ENCODE data around the gene DDX10.

DDX10 gene

DNA sequence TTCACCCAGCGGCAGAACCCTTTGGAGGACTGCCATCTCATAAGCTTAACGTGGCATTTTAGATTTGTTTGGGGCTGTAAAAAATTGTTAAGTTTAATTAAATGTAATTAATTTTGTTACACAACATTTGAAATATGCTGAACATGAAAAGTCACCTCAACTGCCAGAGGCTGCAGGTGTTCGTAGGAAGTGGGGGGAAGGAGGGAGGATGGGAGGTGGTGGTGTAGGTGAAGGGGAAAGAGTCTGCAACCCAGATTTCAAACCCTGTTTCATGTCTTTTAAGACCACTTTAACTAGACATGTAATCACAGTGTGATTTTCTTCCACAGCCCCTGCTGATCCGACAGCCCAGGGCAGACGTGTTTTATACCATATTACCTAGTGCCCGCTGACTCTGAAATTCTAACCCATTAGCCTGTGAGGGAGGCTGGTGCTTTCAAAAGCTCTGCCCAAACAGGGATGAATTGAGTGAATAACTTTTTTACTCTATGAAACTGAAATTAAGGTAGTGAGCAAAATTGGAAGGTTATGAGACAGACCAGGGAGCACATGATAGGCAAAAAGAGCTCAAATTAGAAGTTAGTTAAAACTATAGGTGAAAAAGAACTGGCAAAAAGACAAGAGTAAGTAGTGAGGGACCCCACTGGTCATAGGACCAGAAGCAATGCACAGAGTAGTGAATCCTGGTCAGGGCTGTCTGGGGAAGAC, 279.8 kb downstream of the DDX10 start:
- no peak for TF ChIP-seq CTCF (IDR thresholded peaks at IDR 0.05; ENCODE audit: control insufficient read depth, insufficient read depth, low read depth, low read length, missing control alignments)
- no peak overlapping the region for H3K4me3 ChIP-seq (ENCODE audit: control insufficient read depth, low read depth, low read length)
- no peak for DNase-seq (ENCODE audit: low read depth)

- DNase-seq (ENCODE audit: low read depth), result no peak
- no peak for TF ChIP-seq CTCF (IDR thresholded peaks at IDR 0.05; ENCODE audit: control insufficient read depth, insufficient read depth, low read depth, low read length, missing control alignments)
- no peak overlapping the region for H3K4me3 ChIP-seq (ENCODE audit: control insufficient read depth, low read depth, low read length)
Observed at GRCh38 chr11:108945341-108945740, 280.5 kb downstream of the DDX10 start.

DNA sequence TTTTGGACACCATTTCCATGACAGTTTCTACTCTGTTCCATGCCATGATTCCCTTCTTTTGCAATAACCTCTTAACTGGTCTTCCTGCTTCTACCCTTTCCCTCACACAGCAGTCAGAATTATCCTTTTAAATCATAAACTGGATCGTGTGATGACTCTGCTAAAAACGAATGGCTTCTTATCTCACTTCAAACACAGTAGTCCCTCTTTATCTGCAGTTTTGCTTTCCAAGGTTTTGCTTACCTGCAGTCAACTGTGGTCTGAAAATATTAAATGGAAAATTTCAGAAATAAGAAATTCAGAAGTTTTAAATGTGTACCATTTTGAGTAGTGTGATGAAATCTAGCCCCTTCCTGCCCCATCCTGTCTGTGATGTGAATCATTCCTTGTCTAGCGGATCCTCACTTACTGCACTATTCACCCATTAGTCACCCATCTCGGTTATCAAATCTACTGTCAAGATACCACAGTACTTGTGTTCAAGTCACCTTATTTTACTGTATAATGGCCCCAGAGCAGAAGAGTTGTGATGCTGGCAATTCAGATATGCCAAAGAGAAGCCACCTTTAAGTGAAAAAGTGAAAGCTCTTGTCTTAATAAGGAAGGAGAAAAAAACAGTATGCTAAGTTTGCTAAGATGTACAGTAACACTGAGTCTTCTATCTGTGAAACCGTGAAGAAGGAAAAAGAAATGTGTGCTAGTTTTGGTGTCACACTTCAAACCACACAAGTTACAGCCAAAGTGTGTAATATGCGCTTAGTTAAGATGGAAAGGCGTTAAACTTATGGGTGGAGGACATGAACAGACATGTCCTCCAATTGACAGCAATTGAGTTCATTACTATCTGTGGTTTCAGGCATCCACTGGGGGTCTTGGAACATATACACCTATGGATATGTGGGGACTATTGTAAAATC, 283.0 kb downstream of the DDX10 start:
- DNase-seq (ENCODE audit: low read depth), result no peak
- TF ChIP-seq CTCF (IDR thresholded peaks at IDR 0.05; ENCODE audit: control insufficient read depth, insufficient read depth, low read depth, low read length, missing control alignments), result no peak

DNA sequence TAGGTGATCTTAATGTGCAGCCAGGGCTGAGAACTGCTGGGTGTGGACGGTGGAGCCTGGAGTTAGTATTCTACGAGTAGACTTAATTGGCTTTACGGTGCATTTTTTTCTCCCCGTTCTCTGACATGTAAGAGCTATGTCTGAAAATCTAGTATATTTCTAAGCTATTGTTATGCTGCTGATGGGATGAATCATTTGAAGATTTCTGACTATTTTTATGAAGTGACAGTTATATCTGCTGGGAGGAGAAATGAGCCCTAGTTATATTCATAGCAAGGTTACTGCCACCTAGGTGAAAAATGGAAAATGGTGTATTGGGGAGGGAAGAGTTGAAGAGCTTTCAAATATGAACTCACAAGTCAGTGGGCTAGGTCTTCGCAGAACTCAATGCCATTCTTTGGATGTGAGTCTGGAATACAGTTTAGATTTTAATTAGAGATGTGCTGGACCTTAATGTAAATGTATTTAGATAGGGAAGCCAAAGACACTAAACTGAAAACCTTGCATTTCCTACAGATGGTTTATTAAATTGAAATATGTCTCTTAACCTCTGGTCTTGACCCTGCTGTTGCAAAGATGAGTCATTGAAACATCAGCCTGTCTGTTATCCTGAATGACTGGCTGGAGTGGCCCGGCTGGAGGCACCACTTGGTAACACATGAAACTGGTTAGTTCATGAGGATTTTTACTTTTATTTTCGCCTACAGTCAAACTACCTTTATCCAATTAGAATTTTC, 293.7 kb downstream of the DDX10 start:
- peak; percentile 12 for TF ChIP-seq CTCF (IDR thresholded peaks at IDR 0.05; ENCODE audit: control insufficient read depth, insufficient read depth, low read depth, low read length, missing control alignments)
- no peak for DNase-seq (ENCODE audit: low read depth)
- no peak overlapping the region for H3K4me3 ChIP-seq (ENCODE audit: control insufficient read depth, low read depth, low read length)

More for the DNA sequence above, 283.0 kb downstream of the DDX10 start:
- H3K4me3 ChIP-seq (ENCODE audit: control insufficient read depth, low read depth, low read length), result no peak overlapping the region

- DNase-seq (ENCODE audit: low read depth), result no peak
- TF ChIP-seq CTCF (IDR thresholded peaks at IDR 0.05; ENCODE audit: control insufficient read depth, insufficient read depth, low read depth, low read length, missing control alignments), result no peak
- no peak overlapping the region for H3K4me3 ChIP-seq (ENCODE audit: control insufficient read depth, low read depth, low read length)
Observed at GRCh38 chr11:108959105-108959761, 294.4 kb downstream of the DDX10 start.

- no peak for TF ChIP-seq CTCF (IDR thresholded peaks at IDR 0.05; ENCODE audit: control insufficient read depth, insufficient read depth, low read depth, low read length, missing control alignments)
- no peak overlapping the region for H3K4me3 ChIP-seq (ENCODE audit: control insufficient read depth, low read depth, low read length)
- no peak for DNase-seq (ENCODE audit: low read depth)
Observed at GRCh38 chr11:108959874-108960273, 295.0 kb downstream of the DDX10 start.
